GM08714 (cell line): ENCODE measurements around the gene ETV6.

Experiments
- H3K4me3 ChIP-seq: fragments of 200-500 bp; sonication (Bioruptor generic); 2 replicates; pipeline ENCODE4 v1.5.1; 2014; ENCODE audit warnings: mild to moderate bottlenecking, low read length, inconsistent platforms
- ZNF274 ChIP-seq: IDR thresholded peaks from 2 replicates; pipeline ENCODE4 v1.6.1; 2012; ENCODE audit warnings: mild to moderate bottlenecking, low read depth, low read length

Gene ETV6

DNA sequence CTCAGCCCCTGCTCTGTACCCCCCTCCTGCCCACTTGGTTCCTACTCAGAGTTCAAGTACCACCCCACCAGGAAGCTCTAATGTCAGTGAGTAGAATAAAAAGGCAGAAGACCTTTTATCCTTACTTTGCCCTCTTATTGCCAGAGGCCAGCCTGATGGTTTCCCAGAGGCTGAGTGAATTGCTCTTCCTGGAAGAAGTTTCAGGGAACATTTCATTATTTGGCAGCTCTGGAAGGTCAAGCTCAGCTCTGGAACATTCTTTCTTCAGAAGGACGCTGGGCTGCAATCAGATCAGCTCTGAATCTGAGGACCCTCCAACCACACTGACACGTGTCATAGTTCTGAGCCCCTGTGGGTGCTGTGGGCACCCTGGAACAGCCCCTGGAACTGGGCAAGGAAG, 188.9 kb downstream of the ETV6 start:
- no peak for TF ChIP-seq ZNF274
- no peak overlapping the region for H3K4me3 ChIP-seq

DNA sequence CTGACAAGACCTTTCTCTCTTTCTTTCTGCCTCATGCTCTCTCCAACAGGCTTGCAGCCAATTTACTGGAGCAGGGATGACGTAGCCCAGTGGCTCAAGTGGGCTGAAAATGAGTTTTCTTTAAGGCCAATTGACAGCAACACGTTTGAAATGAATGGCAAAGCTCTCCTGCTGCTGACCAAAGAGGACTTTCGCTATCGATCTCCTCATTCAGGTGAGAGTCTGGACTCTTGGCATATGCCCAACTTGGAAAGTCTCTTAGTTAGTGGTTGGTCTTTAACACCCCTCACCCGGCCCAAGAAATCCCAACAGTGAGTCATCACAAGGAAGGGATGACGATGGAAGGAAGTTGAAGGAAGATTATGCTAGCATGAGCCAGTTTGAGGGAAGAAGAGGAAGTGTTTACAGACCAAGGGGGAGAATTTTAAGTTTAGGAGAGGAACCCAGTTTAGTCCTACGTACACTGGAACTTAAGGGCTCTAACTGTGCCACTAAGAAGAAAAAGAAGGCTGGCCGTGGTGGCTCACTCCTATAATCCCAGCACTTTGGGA, 189.7 kb downstream of the ETV6 start:
- no peak for TF ChIP-seq ZNF274
- no peak overlapping the region for H3K4me3 ChIP-seq

DNA sequence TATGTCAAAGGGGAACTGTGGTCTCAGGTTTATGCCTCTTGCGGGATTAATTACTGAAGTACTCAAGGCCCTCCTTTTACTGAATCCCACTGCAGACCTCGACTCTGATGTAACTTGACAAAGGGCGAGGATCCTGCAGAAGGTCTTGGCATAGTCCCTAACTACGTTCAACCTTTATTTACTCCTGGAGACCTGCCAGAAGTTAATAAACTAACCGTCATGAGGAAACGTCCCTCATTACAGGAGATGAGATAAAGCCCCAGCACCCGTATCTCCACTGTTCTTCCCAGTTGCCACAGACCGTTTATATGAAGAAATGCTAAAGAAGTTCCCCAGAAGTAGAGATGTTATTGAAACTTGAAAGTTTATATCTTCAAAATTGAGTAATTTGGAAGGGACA, 190.9 kb downstream of the ETV6 start:
- no peak for TF ChIP-seq ZNF274
- H3K4me3 ChIP-seq: no peak overlapping the region

DNA sequence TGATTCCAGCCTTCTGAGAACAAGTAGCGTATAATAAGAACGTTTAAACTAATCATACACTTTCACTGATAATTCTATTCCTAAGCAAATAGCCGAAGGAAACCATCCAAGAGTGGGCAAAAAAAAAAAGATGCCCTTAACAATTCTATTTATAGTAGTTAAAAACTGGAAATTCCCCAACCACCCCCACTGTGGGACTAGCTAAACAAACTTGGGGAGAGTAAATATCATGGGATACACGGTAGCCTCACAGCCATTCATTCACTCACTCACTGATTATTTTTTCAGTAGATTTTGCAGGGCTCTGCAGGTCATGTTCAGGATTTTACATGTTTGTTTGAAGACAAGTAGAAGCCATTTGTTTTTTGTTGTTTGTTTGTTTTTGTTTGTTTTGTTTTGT, 197.0 kb downstream of the ETV6 start:
- TF ChIP-seq ZNF274: no peak
- no peak overlapping the region for H3K4me3 ChIP-seq

DNA sequence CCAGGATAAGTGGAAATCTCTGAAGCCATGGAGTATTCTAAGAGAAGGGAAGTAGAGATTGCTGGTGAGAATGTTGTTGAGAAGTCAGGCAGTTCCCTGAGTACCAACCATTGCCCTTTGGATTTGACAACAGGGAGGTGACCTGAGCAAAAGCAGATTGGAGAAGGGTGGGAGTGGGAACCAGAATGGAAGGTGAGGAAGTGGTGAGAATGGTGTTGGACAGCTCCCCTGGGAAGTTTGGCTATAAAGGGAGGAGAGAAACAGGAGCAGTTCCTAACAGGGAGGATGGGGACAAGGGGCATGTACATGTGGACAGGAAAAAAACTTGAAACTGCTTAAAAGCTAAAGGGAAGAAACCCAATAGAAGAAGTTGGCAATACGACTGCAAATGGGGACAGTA, 198.1 kb downstream of the ETV6 start:
- no peak overlapping the region for H3K4me3 ChIP-seq
- no peak for TF ChIP-seq ZNF274

DNA sequence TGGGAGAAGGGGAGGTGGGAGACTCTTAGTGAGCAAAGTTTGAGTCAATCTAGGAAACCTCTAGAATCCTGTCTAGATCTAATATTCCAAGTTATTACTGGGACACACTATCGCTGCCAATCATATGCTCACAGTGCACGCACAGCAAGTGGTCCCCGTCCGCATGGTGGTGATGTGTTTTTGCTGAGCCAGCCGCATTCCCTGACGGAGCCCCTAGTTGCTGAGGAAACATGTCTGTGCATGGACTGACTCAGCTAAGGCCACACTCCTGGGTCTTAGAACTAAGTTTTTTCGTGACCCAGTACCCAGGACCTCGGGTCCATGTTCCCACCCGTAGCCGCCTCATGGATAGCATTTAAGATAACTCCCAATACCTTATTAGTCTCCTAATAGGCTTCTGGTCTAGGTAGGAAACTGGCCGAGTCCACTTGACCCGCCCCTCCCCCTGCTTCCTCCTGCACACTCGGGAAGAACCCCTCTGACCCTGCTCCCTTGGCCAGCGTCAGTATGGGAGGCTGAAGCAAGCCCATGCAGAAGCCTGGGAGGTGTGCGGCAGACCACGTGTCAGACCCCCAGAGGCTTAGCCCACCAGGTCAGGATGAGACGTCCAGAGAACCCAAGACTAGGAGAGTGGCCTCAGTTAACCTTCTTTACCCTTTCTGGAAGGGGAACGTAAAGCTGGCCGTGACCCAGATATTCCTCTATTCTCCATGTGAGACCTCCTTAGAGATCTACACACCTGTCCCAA, 200.5 kb downstream of the ETV6 start:
- TF ChIP-seq ZNF274: no peak
- no peak overlapping the region for H3K4me3 ChIP-seq

DNA sequence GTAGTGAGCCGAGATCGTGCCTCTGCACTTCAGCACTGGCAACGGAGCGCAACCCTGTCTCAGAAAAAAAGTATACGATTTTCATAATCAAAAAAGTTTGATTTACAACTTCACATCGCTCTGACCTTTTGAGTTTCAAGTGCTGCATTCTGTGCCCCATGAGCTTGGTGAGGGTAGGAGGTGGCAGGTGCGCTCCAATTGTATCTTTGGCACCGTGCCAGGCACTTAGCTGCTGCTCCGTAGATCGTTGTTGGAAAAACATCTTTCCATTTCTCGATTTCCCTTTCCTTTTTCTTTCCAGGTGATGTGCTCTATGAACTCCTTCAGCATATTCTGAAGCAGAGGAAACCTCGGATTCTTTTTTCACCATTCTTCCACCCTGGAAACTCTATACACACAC, 203.7 kb downstream of the ETV6 start:
- TF ChIP-seq ZNF274: no peak
- no peak overlapping the region for H3K4me3 ChIP-seq

DNA sequence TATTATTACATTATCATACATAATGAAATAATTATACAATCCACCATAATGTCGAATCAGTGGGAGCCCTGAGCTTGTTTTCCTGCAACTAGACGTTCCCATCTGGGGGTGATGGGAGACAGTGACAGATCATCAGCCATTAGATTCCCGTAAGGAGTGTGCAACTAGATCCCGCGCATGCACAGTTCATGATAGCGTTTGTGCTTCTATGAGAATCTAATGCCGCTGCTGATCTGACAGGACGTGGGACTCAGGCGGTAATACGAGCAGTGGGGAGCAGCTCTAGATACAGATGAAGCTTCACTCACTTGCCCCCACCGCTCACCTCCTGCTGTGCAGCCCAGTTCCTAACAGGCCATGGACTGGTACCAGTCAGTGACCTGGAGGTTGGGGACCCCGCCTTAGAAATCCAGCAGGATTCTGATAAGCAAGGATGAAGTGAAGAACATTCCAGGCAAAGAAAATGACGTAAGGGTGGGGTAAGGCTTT, 204.6 kb downstream of the ETV6 start:
- TF ChIP-seq ZNF274: no peak
- H3K4me3 ChIP-seq: no peak overlapping the region

DNA sequence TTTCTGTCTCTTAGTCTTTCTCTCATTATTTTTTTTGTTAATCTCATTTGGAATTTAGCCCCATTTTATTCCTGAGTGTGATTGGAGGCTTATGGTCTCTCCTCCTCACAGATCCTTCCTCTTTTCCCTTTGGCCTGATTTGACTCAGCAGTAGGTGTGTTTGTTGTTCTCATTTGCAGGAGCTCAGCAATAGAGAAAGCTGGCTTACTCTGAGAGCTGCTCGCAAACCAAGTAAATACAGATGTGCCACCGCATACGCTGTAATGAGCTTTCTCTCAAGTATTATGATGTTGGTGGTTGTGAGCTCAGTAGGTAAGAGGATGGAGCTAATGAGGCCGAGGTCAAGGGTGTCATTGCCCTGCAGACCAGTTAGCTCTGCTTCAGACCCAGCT, 206.5 kb downstream of the ETV6 start:
- no peak overlapping the region; the same call in 1 of the 2 replicates for H3K4me3 ChIP-seq
- TF ChIP-seq ZNF274: no peak

DNA sequence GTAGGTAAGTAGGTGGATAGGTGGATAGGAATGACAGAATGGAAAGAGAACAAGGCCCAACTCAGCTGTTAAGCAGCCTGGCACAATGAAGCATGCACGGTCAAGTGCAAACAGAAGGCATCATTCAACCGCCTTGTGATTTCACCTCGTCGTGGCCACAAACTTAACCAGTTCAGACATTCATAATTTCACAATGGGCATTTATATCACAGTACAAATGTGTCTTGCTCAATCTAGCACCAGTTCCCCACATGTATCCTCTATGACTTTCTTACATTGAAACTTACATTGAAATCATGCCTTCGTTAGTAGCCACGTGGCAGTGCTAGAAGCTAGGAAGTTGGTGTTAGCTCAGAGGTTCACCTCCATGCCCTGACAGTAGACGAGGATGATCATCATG, 207.5 kb downstream of the ETV6 start:
- no peak overlapping the region for H3K4me3 ChIP-seq
- no peak for TF ChIP-seq ZNF274

DNA sequence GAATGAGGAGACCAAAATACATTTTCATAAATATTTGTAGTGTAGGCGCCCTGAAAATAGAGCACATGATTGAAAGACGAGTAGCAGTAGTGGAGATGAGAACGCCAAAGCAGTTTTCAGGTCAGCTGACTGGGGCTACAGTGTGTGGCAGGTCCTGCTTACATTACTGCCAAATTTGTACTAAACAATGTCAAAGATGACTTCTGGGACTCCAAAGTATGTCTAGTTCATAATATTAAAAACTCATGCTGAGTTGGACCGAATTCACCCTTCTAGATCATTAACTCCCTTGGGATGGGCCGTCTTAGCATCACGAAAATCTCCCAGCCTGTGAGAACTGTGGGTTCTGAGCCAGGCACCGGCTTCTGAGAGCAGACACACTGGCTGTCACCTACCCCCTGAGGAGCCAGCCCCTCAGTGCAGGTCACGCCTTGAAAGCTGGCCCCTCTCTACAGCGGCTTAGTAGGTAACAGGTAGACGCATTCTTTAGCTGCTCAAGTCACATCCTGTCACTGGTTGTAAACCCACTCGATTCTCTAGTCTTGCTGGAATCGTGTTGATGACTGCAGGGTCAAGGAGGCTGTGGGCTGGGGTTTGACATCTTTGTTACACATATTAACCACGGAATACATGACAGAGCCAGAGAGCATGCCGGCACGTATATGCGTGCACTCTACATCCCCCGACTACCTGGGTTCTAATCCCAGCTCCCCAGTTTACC, 210.4 kb downstream of the ETV6 start:
- TF ChIP-seq ZNF274: no peak
- no peak overlapping the region for H3K4me3 ChIP-seq

DNA sequence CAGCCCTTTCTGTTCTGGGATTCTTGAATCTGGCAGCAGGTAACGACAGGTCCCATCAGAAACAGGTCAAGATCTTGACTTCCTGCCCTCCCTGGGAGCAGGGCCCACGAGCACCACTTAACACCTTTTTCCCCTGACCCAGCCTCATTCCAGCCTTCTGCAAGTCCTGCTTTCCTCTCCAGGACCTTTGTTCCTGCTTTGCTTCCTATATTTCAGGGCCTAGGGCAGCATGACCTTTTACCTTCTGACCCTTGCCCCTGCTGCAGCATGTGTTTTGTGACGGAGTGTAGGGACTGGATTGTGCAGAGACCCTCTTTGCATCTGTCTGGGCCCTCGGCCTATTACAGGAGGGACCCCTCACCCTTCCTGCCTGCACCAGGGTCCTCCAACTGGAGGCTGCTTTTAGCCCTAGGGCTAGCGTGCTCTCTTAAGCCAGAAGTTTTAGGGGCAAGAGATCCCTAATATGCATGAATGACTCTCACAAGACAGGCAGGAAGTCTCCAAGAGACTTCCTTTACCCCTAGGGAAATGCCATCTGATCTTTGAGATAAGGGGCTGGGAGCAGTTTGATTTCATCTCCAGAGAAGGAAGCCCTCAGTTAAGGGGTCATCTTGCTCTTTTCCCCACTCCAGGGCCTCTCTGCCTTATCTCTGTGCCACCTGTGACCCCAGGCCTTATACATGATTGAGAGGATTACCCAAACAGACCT, 211.8 kb downstream of the ETV6 start:
- TF ChIP-seq ZNF274: no peak
- no peak overlapping the region for H3K4me3 ChIP-seq

DNA sequence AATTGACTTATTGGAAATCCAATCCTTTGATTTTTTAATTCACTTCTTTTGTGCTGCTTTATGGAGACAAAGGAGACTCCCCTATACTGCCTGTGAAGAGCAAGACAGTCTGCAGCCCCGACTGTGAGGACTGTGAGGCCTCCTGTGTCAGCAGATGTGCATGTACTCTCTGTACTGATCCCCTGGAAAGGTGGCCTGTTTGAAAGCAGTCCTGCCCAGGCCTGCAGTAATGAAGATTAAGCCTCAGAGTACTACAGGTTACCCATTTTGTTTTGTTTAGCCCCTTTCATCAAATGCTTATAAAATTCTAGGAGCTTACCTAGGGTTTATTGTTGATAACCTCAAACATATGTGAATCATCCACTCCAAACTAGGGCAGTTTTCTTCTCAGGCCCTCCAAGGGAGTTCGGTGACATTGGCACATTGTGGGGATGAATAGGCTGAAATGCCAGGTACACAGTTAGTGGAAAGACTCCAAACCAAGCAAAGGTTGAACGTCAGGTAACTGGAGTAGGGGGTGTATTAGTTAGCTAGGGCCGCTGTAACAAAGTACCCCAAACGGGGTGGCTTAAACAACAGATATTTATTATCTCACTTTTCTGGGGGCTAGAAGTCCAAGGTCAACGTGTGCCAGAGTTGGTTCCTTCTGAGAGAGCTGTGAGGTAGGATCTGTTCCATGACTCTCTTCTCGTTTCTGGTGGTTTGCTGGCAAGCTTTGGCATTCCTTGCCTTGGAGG, 212.6 kb downstream of the ETV6 start:
- TF ChIP-seq ZNF274: no peak
- H3K4me3 ChIP-seq: no peak overlapping the region

DNA sequence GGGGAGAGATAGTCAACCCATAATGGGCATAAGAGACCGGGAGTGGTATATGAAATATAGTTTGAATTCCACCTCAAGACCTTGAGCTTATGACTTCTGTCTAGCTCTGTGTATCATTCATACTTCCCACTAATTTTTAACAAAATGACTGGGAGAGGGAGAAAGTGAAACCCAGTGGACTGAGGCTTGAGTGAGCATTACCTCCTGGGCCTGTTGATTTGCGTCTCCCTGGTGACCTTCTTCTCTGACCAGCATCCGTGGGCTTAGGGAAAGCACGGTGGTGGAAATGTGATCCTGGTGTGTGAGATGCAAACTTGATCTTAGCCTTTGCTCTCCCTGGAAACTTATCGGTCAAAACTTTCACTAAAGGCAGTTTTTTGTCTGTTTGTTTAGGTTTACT, 213.3 kb downstream of the ETV6 start:
- H3K4me3 ChIP-seq: no peak overlapping the region
- no peak for TF ChIP-seq ZNF274
